B cell (primary cell): ENCODE measurements around the gene SLC6A1.

Source experiments
- EZH2 ChIP-seq: IDR thresholded peaks from 2 replicates; pipeline ENCODE4 v1.6.1; 2012; ENCODE audit warnings: borderline replicate concordance, low read depth, mild to moderate bottlenecking, moderate library complexity, low read length; ENCODE audit not compliant: insufficient read depth, poor library complexity, severe bottlenecking
- TF ChIP-seq, protein P1 (sequence below): fragments of 200-600 bp; IDR thresholded peaks from one replicate; pipeline ENCODE4 v1.8.0; 2022; ENCODE audit warnings: antibody characterized with exemption, mild to moderate bottlenecking

DNA sequence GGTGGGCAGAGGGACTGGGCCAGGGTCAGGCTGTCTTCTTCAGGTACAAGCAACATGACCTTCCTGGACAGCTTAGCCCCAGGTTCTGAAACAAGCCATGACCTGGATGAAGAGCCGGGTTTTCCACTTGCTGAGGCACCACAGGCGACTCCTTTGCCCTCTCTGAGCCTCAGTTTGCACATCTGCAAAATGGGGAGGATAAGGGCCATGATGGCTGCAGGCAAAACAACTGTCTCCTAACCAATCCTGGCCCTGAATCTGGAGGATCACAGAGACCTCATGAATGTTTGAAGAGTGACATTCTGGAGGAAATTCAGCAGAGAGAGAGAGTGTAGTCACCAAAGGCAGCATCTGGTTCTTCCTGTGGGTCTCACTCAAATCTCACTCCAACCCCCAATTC is 8.0 kb downstream of the SLC6A1 start:
- TF ChIP-seq, protein P1, sequence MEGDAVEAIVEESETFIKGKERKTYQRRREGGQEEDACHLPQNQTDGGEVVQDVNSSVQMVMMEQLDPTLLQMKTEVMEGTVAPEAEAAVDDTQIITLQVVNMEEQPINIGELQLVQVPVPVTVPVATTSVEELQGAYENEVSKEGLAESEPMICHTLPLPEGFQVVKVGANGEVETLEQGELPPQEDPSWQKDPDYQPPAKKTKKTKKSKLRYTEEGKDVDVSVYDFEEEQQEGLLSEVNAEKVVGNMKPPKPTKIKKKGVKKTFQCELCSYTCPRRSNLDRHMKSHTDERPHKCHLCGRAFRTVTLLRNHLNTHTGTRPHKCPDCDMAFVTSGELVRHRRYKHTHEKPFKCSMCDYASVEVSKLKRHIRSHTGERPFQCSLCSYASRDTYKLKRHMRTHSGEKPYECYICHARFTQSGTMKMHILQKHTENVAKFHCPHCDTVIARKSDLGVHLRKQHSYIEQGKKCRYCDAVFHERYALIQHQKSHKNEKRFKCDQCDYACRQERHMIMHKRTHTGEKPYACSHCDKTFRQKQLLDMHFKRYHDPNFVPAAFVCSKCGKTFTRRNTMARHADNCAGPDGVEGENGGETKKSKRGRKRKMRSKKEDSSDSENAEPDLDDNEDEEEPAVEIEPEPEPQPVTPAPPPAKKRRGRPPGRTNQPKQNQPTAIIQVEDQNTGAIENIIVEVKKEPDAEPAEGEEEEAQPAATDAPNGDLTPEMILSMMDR, result no peak
- no peak for TF ChIP-seq EZH2
